Pons (tissue), 1 donor: ENCODE measurements around the gene TRAF3.

ENCODE experiments used
- DNase-seq: peaks from one replicate; pipeline ENCODE4 v3.0.0-alpha.2; 2016; ENCODE audit warnings: low spot score

Gene TRAF3

DNA sequence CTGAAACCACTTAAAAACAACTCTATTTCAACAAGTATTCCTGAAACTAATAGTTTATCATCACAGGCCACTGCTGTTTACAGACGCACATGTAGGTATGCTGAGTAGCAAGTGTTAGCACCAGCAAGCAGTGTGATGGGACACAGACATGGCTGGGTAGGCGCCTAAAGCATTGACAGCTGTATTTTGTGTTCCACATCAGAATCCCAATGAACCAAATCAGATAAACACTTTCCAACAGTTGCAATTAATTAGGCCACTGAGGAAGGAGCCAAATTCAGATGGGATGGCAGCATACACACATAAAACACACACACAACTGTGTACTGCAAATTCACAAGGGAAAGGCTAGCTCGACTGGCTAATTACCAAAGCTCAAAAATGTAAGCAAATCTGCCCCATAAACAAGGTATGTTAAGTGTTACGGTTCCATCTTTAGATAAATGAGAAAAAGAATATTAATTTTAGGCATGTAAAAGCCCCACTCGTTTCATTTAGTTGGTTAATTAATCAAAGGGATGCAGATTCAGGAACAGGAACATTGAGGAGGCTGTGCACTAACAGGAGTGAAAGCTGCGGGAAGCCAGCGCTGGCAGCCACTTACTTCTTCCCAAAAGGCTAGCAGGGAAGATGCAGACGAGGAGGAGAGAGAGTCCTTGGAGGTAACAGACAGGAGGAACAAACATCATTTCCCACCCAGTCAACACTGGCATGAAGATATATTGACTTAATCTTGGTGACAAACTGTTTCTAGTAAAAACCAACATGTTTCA is 178.6 kb downstream of the TRAF3 start:
- no peak for DNase-seq

DNA sequence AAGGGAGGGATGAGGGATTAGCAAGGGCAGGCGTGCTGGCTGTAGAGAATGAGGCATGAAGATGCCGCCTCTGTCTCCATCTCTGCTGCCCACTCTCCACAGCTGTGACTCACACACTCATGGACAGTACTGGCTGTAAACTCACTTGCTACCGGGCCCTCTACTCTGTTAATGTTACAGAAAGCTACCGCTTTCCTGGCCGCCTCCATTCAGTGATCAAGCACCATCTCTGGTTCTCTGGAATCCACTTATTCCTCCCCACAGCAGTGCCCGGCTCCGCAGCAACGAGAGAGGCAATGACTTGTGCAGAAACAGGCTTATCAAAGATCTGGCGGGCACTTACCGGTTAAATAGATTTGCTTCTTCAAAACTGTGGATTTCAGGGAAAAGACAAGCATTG is 180.0 kb downstream of the TRAF3 start:
- no peak for DNase-seq

DNA sequence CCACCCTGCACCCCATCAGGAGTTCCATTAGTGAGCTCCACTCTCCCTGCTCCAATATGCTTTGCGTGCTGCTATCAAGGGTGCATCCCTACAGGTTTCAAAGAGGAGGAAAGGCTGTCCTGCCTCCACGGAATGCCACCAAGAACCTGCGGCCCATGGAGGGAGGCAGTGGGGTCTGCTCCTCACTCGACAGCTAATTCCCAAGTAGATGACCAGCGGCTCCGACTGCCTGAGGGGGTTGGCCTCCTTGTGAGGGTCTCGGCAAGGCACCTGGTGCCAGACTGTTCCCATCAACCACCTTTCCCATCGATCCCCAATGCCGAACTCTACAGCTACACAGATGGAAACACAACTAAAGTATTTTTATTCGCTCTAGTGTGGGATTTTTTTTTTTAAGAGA is 181.2 kb downstream of the TRAF3 start:
- DNase-seq: no peak
